Adrenal gland (tissue), 12 donors: ENCODE results near the gene NFKBIZ. TPM values are rescaled to one million over a fixed set of nuclear protein-coding genes. Genes with fewer than 3 reads are reported as not detected.

Source experiments
- DNase-seq, 7 donors: peaks; one replicate each; pipeline ENCODE4 v3.0.0-alpha.2; 2019 to 2020
- H3K27ac ChIP-seq, 5 donors: fragments of 200-600 bp; sonication (generic) in 4 of 5; 1 replicate in 3 of 5; 2 replicates in 2 of 5; pipeline versions ENCODE4 v1.5.1 to v1.8.0; 2016 to 2020; ENCODE audit warnings: mild to moderate bottlenecking in 1 of 5
- H3K27me3 ChIP-seq: fragments of 200-600 bp; 2 replicates; pipeline ENCODE4 v1.8.0; 2021
- H3K36me3 ChIP-seq, 2 donors: fragments of 200-600 bp; replicated peaks in 1 of 2; 1 replicate in 1 of 2; 2 replicates in 1 of 2; pipeline versions ENCODE4 v1.5.1 to v1.8.0; 2018 to 2022
- H3K4me1 ChIP-seq, 2 donors: fragments of 200-600 bp; replicated peaks in 1 of 2; 1 replicate in 1 of 2; 2 replicates in 1 of 2; pipeline versions ENCODE4 v1.5.1 to v1.8.0; 2018 to 2021
- H3K4me3 ChIP-seq, 4 donors: fragments of 200-600 bp; sonication (generic) in 3 of 4; one replicate each; pipeline ENCODE4 v1.5.1; 2016 to 2018
- H3K9me3 ChIP-seq, 3 donors: fragments of 200-600 bp; sonication (generic) in 1 of 3; replicated peaks in 1 of 3; 1 replicate in 2 of 3; 2 replicates in 1 of 3; pipeline versions ENCODE4 v1.5.1 to v1.8.0; 2016 to 2021
- POLR2A ChIP-seq, 2 donors: fragments of 450-650 bp; IDR thresholded peaks; one replicate each; pipeline ENCODE4 v1.6.1; 2017; ENCODE audit warnings: antibody characterized with exemption in 2 of 2, mild to moderate bottlenecking in 2 of 2, moderate library complexity in 1 of 2
- WGBS, 4 donors: extraction: QIAGEN DNeasy Blood & Tissue Kit in 2 of 4; methylation state at CpG; one replicate each; pipeline versions ENCODE4 v1.1.5 to v1.1.7; 2013 to 2017; 5-methylcytosine and 5-hydroxymethylcytosine counted together
- intact Hi-C, 2 donors: fragments of 100-400 bp; cut with DNase I; formaldehyde crosslinking; loops; one replicate each; pipeline versions ENCODE4 v1.14.1 to v1.15.0; 2022 to 2023
- polyA plus RNA-seq, 3 donors: library from polyadenylated mRNA; stranded (reverse); fragments of 200-250 nt in 2 of 3; fragments of 350-450 nt in 1 of 3; fragmentation: Illumina TruSeq in 1 of 3; extraction: RNeasy Lipid Tissue Mini Kit (QIAGEN cat#74804) in 1 of 3; gene quantifications; one replicate each; pipeline ENCODE4 v1.2.3, GENCODE V29; 2013 to 2014
- total RNA-seq, 9 donors: library from RNA; depleted of rRNA in 4 of 9; stranded (reverse); fragments of >200 nt in 4 of 9; fragments of 120-200 nt in 1 of 9; fragmentation: NEBNext Ultra II Directional in 1 of 9; extraction: Animal tissue kit (Norgen Biotek cat#: 25700) in 1 of 9; gene quantifications; one replicate each; pipeline versions ENCODE4 v1.1.0 to v1.2.4, GENCODE V29; 2013 to 2023
- TF ChIP-seq, protein P1 (sequence below), 6 experiments: fragments of 450-650 bp in 4 of 6; fragments of 200-600 bp in 2 of 6; sonication (generic) in 1 of 6; IDR thresholded peaks; 1 replicate in 5 of 6; 2 replicates in 1 of 6; pipeline versions ENCODE4 v1.5.1 to v1.8.0; 2016 to 2021; ENCODE audit warnings: antibody characterized with exemption in 6 of 6, mild to moderate bottlenecking in 2 of 6, moderate library complexity in 1 of 6
- donor health status: healthy with polysubstance abuse.
- donor health status: Bipolar disorder and iron deficiency.
- donor health status: DM: yes; HTN: yes; CAD: no.
- donor health status: DM: no; HTN: no; CAD: no.
- donor health status: DM: no; HTN: no; CAD: no.
- donor health status: DM: yes; HTN: yes; CAD: no.

Gene NFKBIZ
- total and polyA plus RNA-seq, 12 donors = 3.1 to 21.8 (median 8.7) TPM

GRCh38 chr3:101876142-101876541, 26.8 kb downstream of the NFKBIZ start:
- Histone ChIP-seq H3K27ac (no peak overlapping the region), H3K4me3 (no peak overlapping the region), H3K36me3 (no peaks in the 10 kb centered on the region), H3K27me3 (no peaks in the 10 kb centered on the region), H3K9me3 (no peaks in the 10 kb centered on the region), H3K4me1 (no peaks in the 10 kb centered on the region)
- DNase-seq = no peak
- WGBS, 4 donors = 67 to 74% (median 69%) methylated on average over 8 of the region's 8 CpGs
- intact Hi-C loops = no loop called here
- TF ChIP-seq, protein P1, sequence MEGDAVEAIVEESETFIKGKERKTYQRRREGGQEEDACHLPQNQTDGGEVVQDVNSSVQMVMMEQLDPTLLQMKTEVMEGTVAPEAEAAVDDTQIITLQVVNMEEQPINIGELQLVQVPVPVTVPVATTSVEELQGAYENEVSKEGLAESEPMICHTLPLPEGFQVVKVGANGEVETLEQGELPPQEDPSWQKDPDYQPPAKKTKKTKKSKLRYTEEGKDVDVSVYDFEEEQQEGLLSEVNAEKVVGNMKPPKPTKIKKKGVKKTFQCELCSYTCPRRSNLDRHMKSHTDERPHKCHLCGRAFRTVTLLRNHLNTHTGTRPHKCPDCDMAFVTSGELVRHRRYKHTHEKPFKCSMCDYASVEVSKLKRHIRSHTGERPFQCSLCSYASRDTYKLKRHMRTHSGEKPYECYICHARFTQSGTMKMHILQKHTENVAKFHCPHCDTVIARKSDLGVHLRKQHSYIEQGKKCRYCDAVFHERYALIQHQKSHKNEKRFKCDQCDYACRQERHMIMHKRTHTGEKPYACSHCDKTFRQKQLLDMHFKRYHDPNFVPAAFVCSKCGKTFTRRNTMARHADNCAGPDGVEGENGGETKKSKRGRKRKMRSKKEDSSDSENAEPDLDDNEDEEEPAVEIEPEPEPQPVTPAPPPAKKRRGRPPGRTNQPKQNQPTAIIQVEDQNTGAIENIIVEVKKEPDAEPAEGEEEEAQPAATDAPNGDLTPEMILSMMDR (IDR thresholded peaks at IDR 0.05) = no peak
- TF ChIP-seq POLR2A (IDR thresholded peaks at IDR 0.05) = no peak

DNA sequence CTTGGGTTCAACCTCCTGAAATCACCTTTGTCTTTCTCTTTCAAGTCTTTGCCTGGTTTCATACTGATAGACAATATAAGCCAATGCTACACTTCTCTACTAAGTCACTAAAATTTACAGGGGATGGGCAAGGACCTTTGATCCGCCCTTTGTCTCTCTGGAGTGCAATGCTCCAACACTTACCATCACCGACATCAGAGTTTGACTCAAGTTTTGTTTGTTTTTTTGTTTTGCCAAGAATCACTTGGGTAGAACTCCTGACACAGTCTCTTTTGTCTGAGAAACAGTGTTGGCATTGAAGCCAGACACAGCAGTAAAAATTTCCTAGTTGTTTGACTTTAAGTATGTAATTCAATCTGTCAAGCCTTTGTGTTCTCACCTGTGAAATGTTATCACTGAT, 29.3 kb downstream of the NFKBIZ start:
- no peak for DNase-seq
- no peaks in the 10 kb centered on the region for H3K4me1 ChIP-seq
- H3K27me3 ChIP-seq = no peaks in the 10 kb centered on the region
- intact Hi-C loops = no loop called here
- no peak for TF ChIP-seq POLR2A (IDR thresholded peaks at IDR 0.05)
- TF ChIP-seq, protein P1 (IDR thresholded peaks at IDR 0.05) = no peak
- no peak overlapping the region for H3K4me3 ChIP-seq
- H3K36me3 ChIP-seq = no peaks in the 10 kb centered on the region
- 73 to 83% (median 82%) methylated on average over 2 of the region's 2 CpGs for WGBS, 4 donors
- H3K27ac ChIP-seq = no peak overlapping the region
- H3K9me3 ChIP-seq = no peaks in the 10 kb centered on the region

GRCh38 chr3:101879102-101879501, 29.8 kb downstream of the NFKBIZ start:
- no peak overlapping the region for H3K4me3 ChIP-seq
- H3K4me1 ChIP-seq = no peaks in the 10 kb centered on the region
- no peaks in the 10 kb centered on the region for H3K9me3 ChIP-seq
- H3K36me3 ChIP-seq = no peaks in the 10 kb centered on the region
- no peak overlapping the region for H3K27ac ChIP-seq
- intact Hi-C loops = no loop called here
- WGBS, 4 donors = 88 to 95% (median 91%) methylated on average over 2 of the region's 2 CpGs
- TF ChIP-seq POLR2A (IDR thresholded peaks at IDR 0.05) = no peak
- TF ChIP-seq, protein P1 (IDR thresholded peaks at IDR 0.05) = no peak
- no peak for DNase-seq
- no peaks in the 10 kb centered on the region for H3K27me3 ChIP-seq

GRCh38 chr3:101879623-101880284, 30.4 kb downstream of the NFKBIZ start:
- no peak for DNase-seq
- intact Hi-C loops = no loop called here
- Histone ChIP-seq H3K4me1 (no peaks in the 10 kb centered on the region), H3K27me3 (no peaks in the 10 kb centered on the region), H3K27ac (no peak overlapping the region), H3K36me3 (no peaks in the 10 kb centered on the region), H3K9me3 (no peaks in the 10 kb centered on the region), H3K4me3 (no peak overlapping the region)
- TF ChIP-seq, protein P1 (IDR thresholded peaks at IDR 0.05) = no peak
- TF ChIP-seq POLR2A (IDR thresholded peaks at IDR 0.05) = no peak
- WGBS, 4 donors = 46 to 61% (median 55%) methylated on average over 5 of the region's 5 CpGs
